D721Med (cell line): Measurements from ENCODE around the gene BAG5.

Source experiments
- DNase-seq: peaks from one replicate; pipeline ENCODE4 v3.0.0; 2011; ENCODE audit warnings: low spot score; ENCODE audit not compliant: insufficient read length
- FAIRE-seq: peaks from 2 replicates; lab custom pipeline; 2011; peaks lifted over from hg19 to GRCh38; lab: Jason Lieb, UNC
- TF ChIP-seq, protein P1 (sequence below): IDR thresholded peaks from 2 replicates; pipeline ENCODE4 v1.5.1; 2012; ENCODE audit warnings: mild to moderate bottlenecking, control low read depth; ENCODE audit not compliant: insufficient read depth; ENCODE audit errors: missing control alignments

The BAG5 gene

DNA sequence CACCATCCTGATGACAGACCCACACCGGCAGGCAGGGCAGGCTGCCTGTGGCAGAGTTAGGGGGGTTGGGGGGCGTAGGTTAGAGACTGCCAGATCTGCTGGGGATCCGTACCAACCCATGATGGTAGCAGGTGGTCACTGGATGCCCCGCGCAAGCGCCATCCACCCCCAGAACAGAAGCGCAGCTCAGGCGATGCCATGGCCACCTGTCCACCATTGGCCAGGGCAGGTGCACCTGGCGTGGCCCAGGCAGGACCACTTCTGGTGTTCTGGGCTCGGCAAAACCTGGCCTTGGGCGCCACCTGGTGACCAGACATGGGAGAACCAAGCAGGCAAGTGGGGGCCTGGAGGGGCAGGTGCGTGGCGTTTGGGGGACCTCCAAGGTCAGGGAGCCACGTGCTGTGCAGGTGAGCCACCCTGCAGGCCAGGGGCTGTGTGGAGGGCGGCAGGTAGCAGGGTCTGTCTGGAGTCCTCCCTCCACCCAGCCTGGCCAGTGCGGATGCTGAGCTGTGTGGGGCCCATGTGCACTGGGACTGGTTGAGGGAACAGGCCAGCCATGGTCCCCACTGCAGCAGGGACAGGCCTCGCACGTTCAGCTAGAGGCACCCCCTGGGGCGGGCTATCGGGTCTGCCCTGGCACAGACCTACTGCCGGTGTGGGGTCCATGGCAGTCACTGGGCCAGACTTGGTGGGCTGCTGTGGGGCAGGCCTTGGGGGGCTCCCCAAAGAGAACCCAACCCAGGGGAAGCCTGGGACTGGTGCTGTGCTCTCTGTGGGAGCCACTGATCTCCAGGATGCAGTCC is 15.6 kb downstream of the BAG5 start:
- FAIRE-seq, result no peak
- TF ChIP-seq, protein P1, sequence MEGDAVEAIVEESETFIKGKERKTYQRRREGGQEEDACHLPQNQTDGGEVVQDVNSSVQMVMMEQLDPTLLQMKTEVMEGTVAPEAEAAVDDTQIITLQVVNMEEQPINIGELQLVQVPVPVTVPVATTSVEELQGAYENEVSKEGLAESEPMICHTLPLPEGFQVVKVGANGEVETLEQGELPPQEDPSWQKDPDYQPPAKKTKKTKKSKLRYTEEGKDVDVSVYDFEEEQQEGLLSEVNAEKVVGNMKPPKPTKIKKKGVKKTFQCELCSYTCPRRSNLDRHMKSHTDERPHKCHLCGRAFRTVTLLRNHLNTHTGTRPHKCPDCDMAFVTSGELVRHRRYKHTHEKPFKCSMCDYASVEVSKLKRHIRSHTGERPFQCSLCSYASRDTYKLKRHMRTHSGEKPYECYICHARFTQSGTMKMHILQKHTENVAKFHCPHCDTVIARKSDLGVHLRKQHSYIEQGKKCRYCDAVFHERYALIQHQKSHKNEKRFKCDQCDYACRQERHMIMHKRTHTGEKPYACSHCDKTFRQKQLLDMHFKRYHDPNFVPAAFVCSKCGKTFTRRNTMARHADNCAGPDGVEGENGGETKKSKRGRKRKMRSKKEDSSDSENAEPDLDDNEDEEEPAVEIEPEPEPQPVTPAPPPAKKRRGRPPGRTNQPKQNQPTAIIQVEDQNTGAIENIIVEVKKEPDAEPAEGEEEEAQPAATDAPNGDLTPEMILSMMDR, result peak; percentile 81
- DNase-seq, result peak; percentile 97

DNA sequence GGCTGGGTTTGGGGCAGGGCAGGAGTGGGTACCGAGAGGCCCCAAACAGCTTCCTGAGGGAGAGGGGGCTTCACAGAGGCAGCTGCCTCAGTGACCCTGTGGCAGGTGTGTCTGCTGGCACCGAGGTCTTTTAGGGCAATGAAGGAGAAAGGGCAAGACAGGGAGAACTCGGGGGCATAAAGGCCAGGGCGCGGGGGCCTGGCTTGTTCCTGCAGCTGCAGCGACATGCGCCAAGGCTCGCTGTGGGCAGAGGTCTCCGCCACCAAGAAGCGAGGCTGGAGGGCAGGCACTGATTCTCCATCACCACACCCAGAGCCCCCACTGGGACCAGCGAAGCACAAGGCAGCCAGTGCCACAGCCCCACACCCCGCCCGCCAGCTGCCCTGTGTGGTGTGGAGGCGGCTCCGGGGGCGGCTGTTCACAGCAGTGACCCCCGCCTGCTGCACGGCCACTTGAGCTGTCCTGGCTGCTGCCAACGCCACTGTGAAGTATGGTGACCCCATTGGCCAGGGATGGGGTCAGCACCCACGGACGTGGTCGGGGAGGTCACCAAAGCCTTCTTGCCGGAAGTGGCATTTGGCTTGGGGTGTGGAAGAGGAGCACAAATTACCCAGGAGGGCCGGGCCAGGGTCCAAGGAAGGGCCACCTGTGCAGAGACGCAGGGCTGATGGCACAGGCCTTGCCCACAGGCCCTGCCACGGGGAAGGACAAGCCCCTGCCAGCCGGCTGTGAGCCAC is 16.4 kb downstream of the BAG5 start:
- TF ChIP-seq, protein P1, result no peak
- DNase-seq (no peak), FAIRE-seq (no peak)

DNA sequence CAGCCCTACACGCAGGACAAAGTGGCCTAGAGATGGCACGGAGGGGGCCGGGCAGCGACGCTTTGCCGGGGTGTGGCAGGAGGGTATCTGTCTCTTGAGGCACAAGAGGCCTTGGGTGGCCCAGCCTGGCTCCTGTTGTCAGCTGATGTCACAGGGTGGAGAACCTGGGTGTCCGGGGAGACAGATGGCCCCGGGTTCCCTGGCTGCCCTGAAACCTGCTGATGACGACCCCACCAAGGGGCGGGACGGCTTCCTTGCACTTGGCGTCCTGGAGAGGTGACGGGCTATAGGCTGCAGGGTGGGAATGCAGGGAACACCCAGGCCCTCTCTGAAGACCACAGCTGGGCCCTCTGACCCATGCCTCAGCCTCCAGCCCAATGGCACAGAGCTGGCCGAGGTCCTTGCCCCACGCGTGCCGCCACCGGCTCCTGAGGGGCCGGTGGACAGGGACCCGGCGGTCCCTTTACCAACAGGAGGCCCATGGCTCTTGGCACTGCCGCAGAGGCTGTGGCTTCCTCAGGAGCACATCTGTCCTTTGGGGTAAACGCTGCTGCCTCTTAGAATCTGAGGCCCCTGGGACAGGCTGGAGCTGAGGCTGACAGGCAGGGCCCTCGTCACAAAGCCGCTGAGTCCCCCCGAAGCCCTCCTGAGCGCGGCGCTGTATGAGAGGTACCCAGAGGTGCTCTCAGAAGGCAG is 17.1 kb downstream of the BAG5 start:
- TF ChIP-seq, protein P1, result no peak
- no peak for DNase-seq
- no peak for FAIRE-seq

DNA sequence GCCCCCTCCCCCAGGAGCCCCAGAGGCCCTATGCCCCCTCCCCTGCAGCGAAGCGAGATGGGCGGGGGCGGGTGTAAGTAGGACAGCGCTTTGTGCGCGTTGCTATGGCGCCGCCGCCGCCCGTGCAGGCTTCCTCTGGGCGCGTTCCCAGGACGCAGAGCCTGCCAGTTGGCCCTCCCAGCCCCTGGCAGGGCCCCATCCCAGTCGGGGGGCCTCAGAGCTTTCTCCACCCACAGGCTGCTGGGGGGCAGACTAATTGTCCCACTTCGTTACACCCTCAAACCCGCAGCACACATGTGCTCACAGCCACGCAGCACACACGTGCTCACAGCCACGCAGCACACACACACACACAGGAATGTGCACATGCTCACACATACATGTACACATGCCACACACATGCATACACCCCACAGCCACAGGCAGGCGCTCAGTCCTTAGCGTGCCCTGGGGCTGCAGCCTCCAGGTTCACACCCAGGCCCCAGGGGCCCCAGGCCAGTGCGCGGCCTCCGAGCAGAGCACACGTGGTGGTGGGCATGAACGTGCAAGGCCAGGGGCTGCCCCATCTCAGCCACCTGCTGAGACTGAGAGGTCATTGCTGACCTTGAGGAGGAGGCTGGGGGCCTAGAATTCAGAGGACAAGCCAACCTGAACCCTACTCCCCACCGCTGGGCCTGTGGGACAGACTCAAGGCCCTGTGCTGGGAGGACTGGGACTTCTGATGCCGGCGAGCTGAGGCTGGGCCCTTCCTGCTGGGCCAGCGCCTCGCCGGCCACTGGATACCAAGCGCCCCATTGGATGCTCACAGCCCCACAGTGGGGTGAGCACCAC is 17.9 kb downstream of the BAG5 start:
- FAIRE-seq, result no peak
- TF ChIP-seq, protein P1, result no peak
- DNase-seq, result no peak

DNA sequence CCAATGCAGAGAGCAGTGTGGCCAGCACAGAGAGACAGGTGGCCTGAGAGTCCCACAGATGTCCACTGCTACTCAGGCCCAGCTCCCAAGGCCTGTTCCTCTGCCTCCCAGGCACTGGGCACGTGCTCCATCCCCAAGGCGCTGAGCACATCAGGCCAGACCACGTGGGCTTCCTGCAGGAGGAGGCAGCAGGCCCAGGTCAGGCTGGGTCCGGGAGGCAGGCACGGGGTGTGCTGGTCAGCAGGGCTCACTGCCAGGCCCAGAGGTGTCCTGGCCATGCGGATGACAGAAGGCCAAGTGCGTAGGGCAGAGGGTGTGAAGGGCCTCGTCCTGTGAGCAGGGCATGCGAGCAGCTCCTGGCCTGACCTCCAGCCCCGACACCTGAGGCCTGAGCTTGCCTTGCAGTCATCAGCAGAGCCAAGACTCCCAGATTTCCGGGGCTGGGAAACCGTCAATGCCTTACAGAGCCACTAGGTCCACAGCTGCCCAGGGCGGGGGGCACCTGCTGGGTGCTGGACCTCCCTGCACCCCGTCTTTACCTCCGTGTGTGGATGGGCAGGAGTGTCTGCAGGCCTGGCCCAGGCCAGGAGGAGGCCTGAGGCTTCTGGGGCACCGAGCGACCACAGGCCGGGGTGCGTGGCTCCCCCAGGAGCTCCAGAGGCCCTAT is 18.6 kb downstream of the BAG5 start:
- FAIRE-seq (no peak), DNase-seq (no peak)
- TF ChIP-seq, protein P1, result no peak

DNA sequence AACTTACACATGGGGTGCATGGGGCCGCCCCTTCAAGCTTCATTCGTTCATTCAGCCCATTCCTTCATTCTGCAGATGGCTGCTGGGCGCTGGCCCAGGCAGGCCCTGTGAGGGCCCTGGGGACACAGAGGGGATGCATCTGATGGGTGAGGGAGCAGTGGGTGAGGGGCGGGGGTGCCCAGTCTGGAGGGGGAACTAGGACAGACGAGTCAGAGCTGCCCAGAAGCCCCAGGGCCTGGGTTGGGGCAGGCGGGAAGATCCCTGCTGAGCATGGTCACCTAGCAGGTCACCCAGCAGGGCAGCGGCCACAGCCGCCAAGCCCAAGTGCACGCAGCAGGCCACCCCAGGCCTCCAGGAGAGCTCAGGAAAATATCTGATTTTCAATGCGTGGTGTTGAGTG is 19.3 kb downstream of the BAG5 start:
- TF ChIP-seq, protein P1, result no peak
- FAIRE-seq (no peak), DNase-seq (no peak)
